ENCODE measurements around the gene KNDC1. TPM values are rescaled to one million over a fixed set of nuclear protein-coding genes. Genes with fewer than 3 reads are reported as not detected.

Gene KNDC1
- total RNA-seq, 3 donors from 2014 or later, result 0.14 to 0.60 (median 0.32) TPM

GRCh38 chr10:133129859-133130495, 30.0 kb upstream of the KNDC1 start:
- TF ChIP-seq CTCF (IDR thresholded peaks at IDR 0.05), result no peak
- DNase-seq, result no peak
- Histone ChIP-seq H3K9me3 (no peaks in the 10 kb centered on the region), H3K4me1 (ENCODE audit: low read depth) (no peaks in the 10 kb centered on the region), H3K4me3 (no peak overlapping the region), H3K36me3 (ENCODE audit: low read depth) (no peaks in the 10 kb centered on the region)
- no peak for ATAC-seq
- intact Hi-C loops (cut with DNase I, micrococcal nuclease), result loop anchor here in 1 of 2 donors (10.0 kb wide), 1 partner anchor 295 kb away; no protein-coding TSS in a partner anchor

DNA sequence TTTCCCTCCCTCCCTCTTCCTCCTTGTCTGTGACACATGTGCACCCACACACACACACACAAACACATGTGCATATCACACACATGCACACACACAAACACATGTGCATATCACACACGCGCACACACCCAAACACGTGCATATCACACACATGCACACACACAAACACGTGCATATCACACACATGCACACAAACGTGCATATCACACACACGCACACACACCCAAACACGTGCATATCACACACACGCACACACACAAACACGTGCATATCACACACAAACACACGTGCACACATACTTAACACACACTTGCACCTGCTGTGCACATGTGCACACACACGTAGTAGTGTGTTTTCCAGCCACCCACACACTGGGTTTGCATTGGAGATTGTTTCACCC, 29.4 kb upstream of the KNDC1 start:
- Histone ChIP-seq H3K4me3 (no peak overlapping the region), H3K4me1 (ENCODE audit: low read depth) (no peaks in the 10 kb centered on the region), H3K9me3 (no peaks in the 10 kb centered on the region), H3K36me3 (ENCODE audit: low read depth) (no peaks in the 10 kb centered on the region)
- TF ChIP-seq CTCF (IDR thresholded peaks at IDR 0.05), result no peak
- DNase-seq, result no peak
- intact Hi-C loops (cut with DNase I, micrococcal nuclease), result no loop called here
- no peak for ATAC-seq

DNA sequence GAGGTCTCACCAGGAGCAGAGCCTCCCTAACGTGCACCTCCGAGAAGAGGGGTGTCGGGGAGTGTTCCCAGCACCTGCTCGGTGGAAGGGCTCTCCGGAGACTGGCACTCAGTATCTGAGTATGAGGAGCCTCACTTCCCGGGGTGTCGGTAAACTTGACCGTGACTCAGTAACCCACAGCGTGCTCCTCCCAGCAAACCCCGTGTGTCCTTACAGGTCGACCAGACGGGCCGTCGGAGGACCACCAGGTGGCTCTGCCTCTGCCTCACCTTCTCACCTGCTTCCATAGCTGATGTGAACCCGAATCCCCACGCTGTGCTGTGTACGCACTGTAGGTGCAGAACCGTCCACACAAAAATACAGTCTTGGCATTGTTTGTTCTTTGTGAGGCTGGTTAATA, 29.0 kb upstream of the KNDC1 start:
- Histone ChIP-seq H3K36me3 (ENCODE audit: low read depth) (no peaks in the 10 kb centered on the region), H3K4me1 (ENCODE audit: low read depth) (no peaks in the 10 kb centered on the region), H3K4me3 (no peak overlapping the region), H3K9me3 (no peaks in the 10 kb centered on the region)
- intact Hi-C loops (cut with DNase I, micrococcal nuclease), result no loop called here
- DNase-seq (no peak), ATAC-seq (no peak)
- TF ChIP-seq CTCF (IDR thresholded peaks at IDR 0.05), result no peak

DNA sequence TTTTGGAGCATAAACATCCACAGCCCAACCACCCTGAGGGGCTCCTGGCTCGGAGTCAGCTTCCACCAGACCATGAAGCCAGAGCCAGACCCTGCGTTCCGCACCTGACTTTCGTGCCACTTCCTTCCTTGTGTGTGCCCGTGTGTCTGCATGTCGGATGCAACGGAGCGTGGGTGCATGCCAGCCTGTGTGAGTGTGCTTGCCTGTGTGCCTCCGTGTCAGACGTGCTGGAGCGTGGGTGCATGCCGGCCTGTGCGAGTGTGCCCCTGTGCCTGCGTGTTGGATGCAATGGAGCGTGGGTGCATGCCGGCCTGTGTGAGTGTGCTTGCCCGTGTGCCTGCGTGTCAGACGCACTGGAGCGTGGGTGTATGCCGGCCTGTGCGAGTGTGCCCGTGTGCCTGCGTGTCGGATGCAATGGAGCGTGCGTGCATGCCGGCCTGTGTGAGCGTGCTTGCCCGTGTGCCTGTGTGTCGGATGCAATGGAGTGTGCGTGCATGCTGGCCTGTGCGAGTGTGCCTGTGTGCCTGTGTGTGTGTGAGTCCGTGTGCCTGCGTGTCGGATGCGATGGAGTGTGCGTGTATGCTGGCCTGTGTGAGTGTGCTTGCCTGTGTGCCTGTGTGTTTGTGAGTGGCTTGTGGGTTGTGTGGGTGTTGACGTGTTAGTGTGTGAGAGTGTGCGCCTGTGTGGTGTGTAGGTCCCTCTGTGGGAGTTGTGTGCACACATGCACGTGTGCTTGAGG, 28.1 kb upstream of the KNDC1 start:
- H3K4me1 ChIP-seq (ENCODE audit: low read depth), result no peaks in the 10 kb centered on the region
- no peak overlapping the region for H3K4me3 ChIP-seq
- TF ChIP-seq CTCF (IDR thresholded peaks at IDR 0.05), result no peak
- H3K36me3 ChIP-seq (ENCODE audit: low read depth), result no peaks in the 10 kb centered on the region
- H3K9me3 ChIP-seq, result no peaks in the 10 kb centered on the region
- DNase-seq (no peak), ATAC-seq (no peak)
- intact Hi-C loops (cut with DNase I, micrococcal nuclease), result no loop called here

GRCh38 chr10:133132473-133133291, 27.3 kb upstream of the KNDC1 start:
- DNase-seq, result peak in 1 of 3 donors; percentile 43
- H3K4me1 ChIP-seq (ENCODE audit: low read depth), result no peaks in the 10 kb centered on the region
- H3K4me3 ChIP-seq, result no peak overlapping the region
- TF ChIP-seq CTCF (IDR thresholded peaks at IDR 0.05), result no peak
- H3K36me3 ChIP-seq (ENCODE audit: low read depth), result no peaks in the 10 kb centered on the region
- intact Hi-C loops (cut with DNase I, micrococcal nuclease), result no loop called here
- no peak for ATAC-seq
- H3K9me3 ChIP-seq, result no peaks in the 10 kb centered on the region

All from mucosa of descending colon (tissue), 3 donors.